Activated CD4-positive, alpha-beta T cell treated with anti-CD3 and anti-CD28 coated beads for 36 hours (primary cell): ENCODE results near the gene ARMC12. TPM values are rescaled to one million over a fixed set of nuclear protein-coding genes. Genes with fewer than 3 reads are reported as not detected.

Source experiments
- ATAC-seq: fragments of 200-7000 bp; cut with Tn5 transposase; one replicate; pipeline ENCODE4 v1.10.0; 2021; ENCODE audit warnings: mild to moderate bottlenecking, moderate library complexity
- CTCF ChIA-PET: fragments of 350-600 bp; sonication (Branson Sonifier 250); formaldehyde crosslinking; loops from one replicate; lab custom pipeline; 2021; ENCODE audit warnings: antibody characterized with exemption; lab: Charles Lee
- POLR2A ChIA-PET: fragments of 350-600 bp; sonication (Branson Sonifier 250); formaldehyde crosslinking; loops from one replicate; lab custom pipeline; 2021; ENCODE audit warnings: antibody characterized with exemption, inconsistent platforms; lab: Charles Lee
- DNase-seq: peaks from one replicate; pipeline ENCODE4 v3.0.0-alpha.2; 2020
- H3K27ac Mint-ChIP-seq: one replicate; pipeline ENCODE4 v1.8.0; 2021; ENCODE audit warnings: mixed read lengths
- H3K27me3 Mint-ChIP-seq: one replicate; pipeline ENCODE4 v1.8.0; 2021; ENCODE audit warnings: mixed read lengths
- H3K36me3 Mint-ChIP-seq: one replicate; pipeline ENCODE4 v1.8.0; 2021; ENCODE audit warnings: low read depth, mixed read lengths
- H3K4me1 Mint-ChIP-seq: one replicate; pipeline ENCODE4 v1.8.0; 2021; ENCODE audit warnings: mixed read lengths
- H3K4me3 Mint-ChIP-seq: one replicate; pipeline ENCODE4 v1.8.0; 2021; ENCODE audit warnings: mild to moderate bottlenecking, moderate library complexity, mixed read lengths
- H3K9me3 Mint-ChIP-seq: one replicate; pipeline ENCODE4 v1.8.0; 2021; ENCODE audit warnings: low read depth, mixed read lengths
- intact Hi-C, 2 experiments: fragments of 100-400 bp; cut with DNase I in 1 of 2; cut with micrococcal nuclease in 1 of 2; formaldehyde crosslinking; loops; one replicate each; pipeline versions ENCODE4 v1.14.2 to v1.15.1; 2022 to 2024; cut with DNase I, micrococcal nuclease
- total RNA-seq, 2 experiments: library from RNA; stranded (reverse); gene quantifications; one replicate each; pipeline ENCODE4 v1.2.3, GENCODE V29; 2021

ARMC12 gene
- total RNA-seq, 2 experiments from 2014 or later, result 1.3 to 3.0 TPM

- POLR2A ChIA-PET, result no interaction called here
- H3K36me3 Mint-ChIP-seq, result no peaks in the 10 kb centered on the region
Measured at GRCh38 chr6:35775031-35775430, 38.2 kb downstream of the ARMC12 start.

GRCh38 chr6:35776364-35777215 is 39.8 kb downstream of the ARMC12 start, which contains the start of gene CLPSL2:
Gene CLPSL2, plus strand, starts transcription at chr6:35776598. Its CDS starts 21 bp downstream, at chr6:35776619.
- intact Hi-C loops, result no loop called here

More at GRCh38 chr6:35775031-35775430, 38.2 kb downstream of the ARMC12 start:
- CTCF ChIA-PET, result no interaction called here
- intact Hi-C loops, result no loop called here
- Mint-ChIP-seq H3K4me3 (no peak overlapping the region), H3K27ac (no peak overlapping the region), H3K27me3 (peaks cover 23% of the 10 kb centered on the region), H3K9me3 (no peaks in the 10 kb centered on the region), H3K4me1 (peaks cover 5% of the 10 kb centered on the region)
- DNase-seq (no peak), ATAC-seq (no peak)

GRCh38 chr6:35777356-35778102 is 40.7 kb downstream of the ARMC12 start:
- ChIA-PET CTCF (interaction anchor here (0.6 kb wide), 1 partner anchor 783 kb away, joined by 3 read pairs; no protein-coding TSS in a partner anchor), POLR2A (no interaction called here)
- ATAC-seq, result no peak
- H3K27ac Mint-ChIP-seq, result no peak overlapping the region
- H3K27me3 Mint-ChIP-seq, result peaks cover 29% of the 10 kb centered on the region
- H3K4me3 Mint-ChIP-seq, result no peak overlapping the region
- no peak for DNase-seq
- H3K9me3 Mint-ChIP-seq, result no peaks in the 10 kb centered on the region
- H3K4me1 Mint-ChIP-seq, result peaks cover 5% of the 10 kb centered on the region
- intact Hi-C loops, result no loop called here
- H3K36me3 Mint-ChIP-seq, result no peaks in the 10 kb centered on the region

More at GRCh38 chr6:35776364-35777215, 39.8 kb downstream of the ARMC12 start, which contains the start of gene CLPSL2:
- Mint-ChIP-seq H3K4me3 (peak within 1 kb of the TSS; percentile 9), H3K27ac (no peak within 1 kb of the TSS), H3K36me3 (no peaks in the 10 kb centered on the region), H3K27me3 (peaks cover 23% of the 10 kb centered on the region), H3K4me1 (peaks cover 5% of the 10 kb centered on the region), H3K9me3 (no peaks in the 10 kb centered on the region)
- DNase-seq (peak; percentile 18), ATAC-seq (peak; percentile 33)
- POLR2A ChIA-PET, result no interaction called here
- CTCF ChIA-PET, result interaction anchor here (1.2 kb wide), 1 partner anchor 10 kb away, joined by 6 read pairs; no protein-coding TSS in a partner anchor

- CTCF ChIA-PET, result no interaction called here
- peaks cover 5% of the 10 kb centered on the region for H3K4me1 Mint-ChIP-seq
- no peak overlapping the region for H3K27ac Mint-ChIP-seq
- H3K9me3 Mint-ChIP-seq, result no peaks in the 10 kb centered on the region
- H3K27me3 Mint-ChIP-seq, result peaks cover 29% of the 10 kb centered on the region
- POLR2A ChIA-PET, result no interaction called here
- H3K4me3 Mint-ChIP-seq, result no peak overlapping the region
- intact Hi-C loops, result no loop called here
- ATAC-seq, result no peak
- no peaks in the 10 kb centered on the region for H3K36me3 Mint-ChIP-seq
- no peak for DNase-seq
Measured at GRCh38 chr6:35778437-35778836, 41.6 kb downstream of the ARMC12 start.

GRCh38 chr6:35780719-35781118 is 43.9 kb downstream of the ARMC12 start, which contains the start of gene CLPSL1:
Gene CLPSL1, plus strand, starts transcription at chr6:35781019. Its CDS starts 92 bp downstream, at chr6:35781111.
- ChIA-PET POLR2A (no interaction called here), CTCF (no interaction called here)
- DNase-seq, result no peak
- Mint-ChIP-seq H3K36me3 (no peaks in the 10 kb centered on the region), H3K27me3 (peaks cover 26% of the 10 kb centered on the region), H3K9me3 (no peaks in the 10 kb centered on the region), H3K4me3 (no peak within 1 kb of the TSS), H3K4me1 (peaks cover 5% of the 10 kb centered on the region), H3K27ac (no peak within 1 kb of the TSS)
- intact Hi-C loops, result no loop called here
- ATAC-seq, result no peak

- POLR2A ChIA-PET, result no interaction called here
- Mint-ChIP-seq H3K4me1 (peaks cover 5% of the 10 kb centered on the region), H3K27me3 (peaks cover 23% of the 10 kb centered on the region), H3K9me3 (no peaks in the 10 kb centered on the region), H3K27ac (no peak overlapping the region), H3K4me3 (no peak overlapping the region), H3K36me3 (no peaks in the 10 kb centered on the region)
- no peak for ATAC-seq
- CTCF ChIA-PET, result no interaction called here
- DNase-seq, result no peak
- intact Hi-C loops, result no loop called here
Measured at GRCh38 chr6:35781290-35781689, 44.5 kb downstream of the ARMC12 start.

GRCh38 chr6:35782424-35782823 is 45.6 kb downstream of the ARMC12 start:
- DNase-seq (no peak), ATAC-seq (no peak)
- no peaks in the 10 kb centered on the region for H3K36me3 Mint-ChIP-seq
- ChIA-PET CTCF (no interaction called here), POLR2A (no interaction called here)
- H3K4me1 Mint-ChIP-seq, result peaks cover 2% of the 10 kb centered on the region
- intact Hi-C loops, result no loop called here
- H3K27me3 Mint-ChIP-seq, result peaks cover 24% of the 10 kb centered on the region
- no peaks in the 10 kb centered on the region for H3K9me3 Mint-ChIP-seq
- no peak overlapping the region for H3K4me3 Mint-ChIP-seq
- H3K27ac Mint-ChIP-seq, result no peak overlapping the region

GRCh38 chr6:35784200-35784599 is 47.4 kb downstream of the ARMC12 start:
- no peaks in the 10 kb centered on the region for H3K9me3 Mint-ChIP-seq
- H3K36me3 Mint-ChIP-seq, result no peaks in the 10 kb centered on the region
- DNase-seq (no peak), ATAC-seq (no peak)
- H3K27me3 Mint-ChIP-seq, result peaks cover 32% of the 10 kb centered on the region
- intact Hi-C loops, result no loop called here
- H3K27ac Mint-ChIP-seq, result no peak overlapping the region
- H3K4me1 Mint-ChIP-seq, result no peaks in the 10 kb centered on the region
- H3K4me3 Mint-ChIP-seq, result no peak overlapping the region
- POLR2A ChIA-PET, result no interaction called here
- CTCF ChIA-PET, result no interaction called here

GRCh38 chr6:35786272-35786671 is 49.4 kb downstream of the ARMC12 start:
- Mint-ChIP-seq H3K36me3 (no peaks in the 10 kb centered on the region), H3K27ac (no peak overlapping the region), H3K9me3 (no peaks in the 10 kb centered on the region), H3K27me3 (peaks cover 34% of the 10 kb centered on the region), H3K4me1 (no peaks in the 10 kb centered on the region), H3K4me3 (no peak overlapping the region)
- POLR2A ChIA-PET, result interaction anchor here (1.3 kb wide), 1 partner anchor 13 kb away, joined by 5 read pairs; no protein-coding TSS in a partner anchor
- ATAC-seq (no peak), DNase-seq (no peak)
- CTCF ChIA-PET, result interaction anchor here (0.6 kb wide), 1 partner anchor 462 kb away, joined by 5 read pairs; no protein-coding TSS in a partner anchor
- intact Hi-C loops, result no loop called here

GRCh38 chr6:35786810-35787209 is 50.0 kb downstream of the ARMC12 start:
- POLR2A ChIA-PET, result interaction anchor here (1.3 kb wide), 1 partner anchor 12 kb away, joined by 5 read pairs; no protein-coding TSS in a partner anchor

More at GRCh38 chr6:35786810-35787209, 50.0 kb downstream of the ARMC12 start:
- Mint-ChIP-seq H3K4me1 (no peaks in the 10 kb centered on the region), H3K36me3 (no peaks in the 10 kb centered on the region), H3K9me3 (no peaks in the 10 kb centered on the region), H3K27me3 (peaks cover 34% of the 10 kb centered on the region), H3K4me3 (no peak overlapping the region), H3K27ac (no peak overlapping the region)
- CTCF ChIA-PET, result interaction anchor here (0.5 to 0.6 kb wide), 2 partner anchors 462 to 553 kb away, joined by 3 to 5 read pairs; no protein-coding TSS in a partner anchor
- intact Hi-C loops, result loop anchor here (1.0 kb wide), 1 partner anchor 11 kb away; no protein-coding TSS in a partner anchor
- DNase-seq, result no peak
- ATAC-seq, result no peak
